Panc1 (cell line): ENCODE data around the gene TBPL2. TPM values are rescaled to one million over a fixed set of nuclear protein-coding genes. Genes with fewer than 3 reads are reported as not detected.

ENCODE experiments used
- ATAC-seq: fragments of 200-7000 bp; cut with Tn5 transposase; 2 replicates; pipeline ENCODE4 v1.9.1; 2020; ENCODE audit warnings: mild to moderate bottlenecking, moderate library complexity
- BruUV-seq: library from RNA; stranded (reverse); fragments of 400-500 nt; replicated peaks from 2 replicates; lab custom pipeline; 2021; lab: Mats Ljungman, UMichigan
- CTCF ChIA-PET: fragments of 300-600 bp; sonication (Branson Sonifier 250); formaldehyde crosslinking; loops from one replicate; lab custom pipeline; 2022; ENCODE audit warnings: antibody characterized with exemption; lab: Charles Lee
- POLR2A ChIA-PET: fragments of 300-600 bp; sonication (Branson Sonifier 250); formaldehyde crosslinking; loops from one replicate; lab custom pipeline; 2022; ENCODE audit warnings: antibody characterized with exemption; lab: Charles Lee
- DNase-seq: peaks from one replicate; pipeline ENCODE4 v3.0.0-alpha.2; 2010; ENCODE audit warnings: low read depth, low spot score
- H3K27ac ChIP-seq: 2 replicates; pipeline ENCODE4 v1.5.1; 2011; ENCODE audit warnings: mild to moderate bottlenecking, low read length, inconsistent platforms
- H3K27me3 ChIP-seq: fragments of 200-500 bp; sonication (Bioruptor generic); 2 replicates; pipeline ENCODE4 v1.6.0; 2014; ENCODE audit warnings: low read length, inconsistent platforms; ENCODE audit not compliant: control insufficient read depth, insufficient read depth
- H3K36me3 ChIP-seq: fragments of 200-500 bp; sonication (Bioruptor generic); 2 replicates; pipeline ENCODE4 v1.5.1; 2014; ENCODE audit warnings: inconsistent platforms, mild to moderate bottlenecking, low read length, moderate library complexity; ENCODE audit not compliant: control insufficient read depth, insufficient read depth
- H3K4me1 ChIP-seq: 2 replicates; pipeline ENCODE4 v1.5.1; 2011; ENCODE audit warnings: inconsistent platforms, mild to moderate bottlenecking, low read length, moderate library complexity; ENCODE audit not compliant: control insufficient read depth, insufficient read depth
- H3K4me3 ChIP-seq, 2 experiments: 2 replicates each; pipeline ENCODE4 v1.5.1; 2011 to 2012; ENCODE audit warnings: low read depth in 2 of 2, low read length in 2 of 2, mild to moderate bottlenecking in 2 of 2, inconsistent platforms in 1 of 2, moderate library complexity in 1 of 2
- H3K9me3 ChIP-seq: fragments of 200-500 bp; sonication (Bioruptor generic); 2 replicates; pipeline ENCODE4 v1.5.1; 2014; ENCODE audit warnings: low read depth, mild to moderate bottlenecking, inconsistent platforms, low read length, moderate library complexity; ENCODE audit not compliant: control insufficient read depth, insufficient read depth
- CTCF ChIP-seq: fragments of 450-650 bp; IDR thresholded peaks from 2 replicates; pipeline ENCODE4 v1.5.1; 2017; ENCODE audit warnings: mild to moderate bottlenecking
- POLR2AphosphoS5 ChIP-seq: IDR thresholded peaks from 2 replicates; pipeline ENCODE4 v1.6.1; 2012; ENCODE audit warnings: mild to moderate bottlenecking, low read depth, low read length, moderate library complexity
- REST ChIP-seq, 2 experiments: IDR thresholded peaks; 2 replicates each; pipeline ENCODE4 v1.6.1; 2011 to 2012; ENCODE audit warnings: low read depth in 2 of 2, control low read depth in 1 of 2, low read length in 1 of 2, mild to moderate bottlenecking in 1 of 2, moderate library complexity in 1 of 2; ENCODE audit not compliant: insufficient read depth in 1 of 2
- SIN3A ChIP-seq: IDR thresholded peaks from 2 replicates; pipeline ENCODE4 v1.6.1; 2012; ENCODE audit warnings: low read depth, mild to moderate bottlenecking, low read length, moderate library complexity, borderline replicate concordance; ENCODE audit not compliant: insufficient read depth
- TCF7L2 ChIP-seq: IDR thresholded peaks from 2 replicates; pipeline ENCODE4 v1.6.1; 2011; ENCODE audit warnings: mild to moderate bottlenecking, low read depth, low read length, inconsistent platforms
- in situ Hi-C: cut with HindIII; loops from 2 replicates; pipeline ENCODE4 v1.10.0; 2016; ENCODE audit warnings: low sequenced_read_pairs, low pct_unique_long_range_greater_than_20kb
- intact Hi-C: fragments of 100-400 bp; cut with micrococcal nuclease; formaldehyde crosslinking; loops from one replicate; pipeline ENCODE4 v1.10.0; 2022; ENCODE audit not compliant: unreplicated experiment
- total RNA-seq: library from RNA; stranded (reverse); gene quantifications from one replicate; pipeline ENCODE4 v1.2.1, GENCODE V29; 2021; ENCODE audit not compliant: unreplicated experiment

The TBPL2 gene
- total RNA-seq, 1 experiment from 2014 or later, result not detected

GRCh38 chr14:55454264-55455002 lies 14.0 kb upstream of the TBPL2 start:
- Histone ChIP-seq H3K36me3 (no peaks in the 10 kb centered on the region), H3K4me1 (peaks cover 82% of the 10 kb centered on the region)

GRCh38 chr14:55451950-55452349 lies 11.5 kb upstream of the TBPL2 start:
- BruUV-seq, result no TSS peak
- H3K4me1 ChIP-seq, result peaks cover 83% of the 10 kb centered on the region
- CTCF ChIA-PET, result no interaction called here
- H3K36me3 ChIP-seq, result no peaks in the 10 kb centered on the region
- no peak overlapping the region for H3K4me3 ChIP-seq
- no peaks in the 10 kb centered on the region for H3K27me3 ChIP-seq
- in situ Hi-C loops (no loop called here), intact Hi-C loops (no loop called here)
- no peak for ATAC-seq
- H3K27ac ChIP-seq, result peak overlapping the region; percentile 99
- POLR2A ChIA-PET, result no interaction called here
- no peaks in the 10 kb centered on the region for H3K9me3 ChIP-seq
- DNase-seq, result no peak
- TF ChIP-seq CTCF (no peak), SIN3A (no peak), REST (IDR thresholded peaks at IDR 0.05; ENCODE audit: insufficient read depth in 1 of 2, low read depth in 2 of 2, low read length in 1 of 2) (no peak), TCF7L2 (no peak), POLR2AphosphoS5 (no peak)

More at GRCh38 chr14:55454264-55455002, 14.0 kb upstream of the TBPL2 start:
- ChIA-PET CTCF (interaction anchor here (1.1 kb wide), 2 partner anchors 8 to 43 kb away, joined by 3 to 5 read pairs; no protein-coding TSS in a partner anchor), POLR2A (interaction anchor here (0.7 kb wide), 1 partner anchor 16 kb away, joined by 3 read pairs; no protein-coding TSS in a partner anchor)
- intact Hi-C loops, result no loop called here
- Histone ChIP-seq H3K27me3 (no peaks in the 10 kb centered on the region), H3K4me3 (peak overlapping the region; percentile 11 to 33; a peak in 3 of 4 replicates), H3K9me3 (no peaks in the 10 kb centered on the region), H3K27ac (peak overlapping the region; percentile 99)
- DNase-seq (no peak), ATAC-seq (peak; percentile 86)
- no peak for TF ChIP-seq SIN3A
- peak; percentile 87 for TF ChIP-seq TCF7L2
- TF ChIP-seq REST (IDR thresholded peaks at IDR 0.05; ENCODE audit: insufficient read depth in 1 of 2, low read depth in 2 of 2, low read length in 1 of 2), result no peak
- no peak for TF ChIP-seq POLR2AphosphoS5
- in situ Hi-C loops, result no loop called here
- no TSS peak for BruUV-seq
